SK-N-SH (cell line): ENCODE data around the gene DPP10.

Source experiments
- CHD2 ChIP-seq: fragments of 150-350 bp; IDR thresholded peaks from 2 replicates; pipeline ENCODE4 v1.6.1; 2018; ENCODE audit warnings: low read length; ENCODE audit not compliant: partially characterized antibody
- CTCF ChIP-seq: fragments of 200-600 bp; sonication (generic); IDR thresholded peaks from 2 replicates; pipeline ENCODE4 v1.6.1; 2017; ENCODE audit warnings: antibody characterized with exemption, mild to moderate bottlenecking, moderate library complexity
- EP300 ChIP-seq, 2 experiments: IDR thresholded peaks; 2 replicates each; pipeline versions ENCODE4 v1.4.0 to v1.6.1; 2012; ENCODE audit warnings: borderline replicate concordance in 1 of 2, low read depth in 1 of 2, low read length in 1 of 2

DNA sequence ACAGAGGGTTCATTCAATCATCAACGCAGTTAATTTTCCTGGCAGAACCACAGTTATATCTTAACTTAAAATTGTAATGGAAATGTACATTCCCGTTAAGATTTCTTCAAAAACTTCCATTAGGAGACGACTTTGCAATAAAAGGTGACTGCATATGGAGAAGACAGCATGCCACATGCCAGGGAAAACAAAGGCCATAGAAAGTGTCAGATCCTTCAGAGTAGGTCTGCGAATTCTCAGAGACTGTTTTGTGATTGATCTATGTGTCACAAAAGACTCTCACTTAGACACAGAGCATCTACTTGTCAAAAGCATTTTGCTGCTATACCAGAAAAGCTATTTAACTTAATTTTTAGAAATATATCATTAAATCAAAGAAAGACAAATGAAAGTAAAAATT is 274.6 kb downstream of the DPP10 start:
- TF ChIP-seq EP300 (IDR thresholded peaks at IDR 0.05; ENCODE audit: borderline replicate concordance in 1 of 2, low read depth in 1 of 2, low read length in 1 of 2) (no peak), CTCF (no peak), CHD2 (no peak)
